ENCODE data around the gene GRID2.

The GRID2 gene

DNA sequence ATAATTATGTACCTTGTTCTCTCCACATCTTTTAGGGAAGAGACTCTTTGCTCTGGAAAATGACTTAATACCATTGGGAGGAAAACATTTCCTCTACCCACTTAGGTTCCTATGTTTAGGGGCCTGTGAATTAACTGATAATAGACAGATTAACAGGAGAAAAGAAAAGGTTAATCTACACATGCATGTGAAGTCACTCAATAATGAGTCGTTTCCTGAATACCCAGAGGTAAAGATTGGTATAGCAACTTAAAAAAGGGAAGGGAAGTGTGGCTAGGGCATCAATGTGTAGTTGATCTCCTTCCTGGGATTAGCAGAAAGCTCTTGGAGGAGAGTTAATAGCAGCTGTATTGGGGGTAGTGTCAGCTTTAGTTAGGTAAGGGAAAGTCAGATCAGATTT lies 1105.3 kb downstream of the GRID2 start:
- DNase-seq (ENCODE audit: low read depth), result no peak

DNA sequence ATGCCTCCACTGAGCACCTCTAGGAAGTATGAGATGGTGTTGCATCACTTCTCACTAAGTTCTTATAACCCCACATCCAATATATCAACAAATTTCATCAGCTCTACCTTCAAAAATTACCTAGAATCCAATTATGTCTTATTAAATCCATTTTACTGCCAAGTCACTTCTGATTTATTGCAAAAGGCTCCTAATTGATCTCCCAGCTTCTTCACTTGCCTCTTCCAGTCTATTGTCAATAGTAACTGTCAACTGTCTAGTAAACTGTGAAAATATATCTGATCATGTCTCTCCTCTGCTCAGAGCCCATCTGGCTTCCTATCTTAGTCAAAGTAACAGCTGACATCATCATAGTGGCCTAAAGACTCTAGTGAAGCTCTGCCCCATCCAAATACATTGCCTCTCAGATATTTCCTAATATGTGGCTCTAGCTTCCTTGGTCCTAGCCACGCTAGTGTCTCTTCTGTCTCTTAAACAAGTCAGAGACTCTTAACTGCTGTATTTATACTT lies 1110.3 kb downstream of the GRID2 start:
- no peak for DNase-seq (ENCODE audit: low read depth)

DNA sequence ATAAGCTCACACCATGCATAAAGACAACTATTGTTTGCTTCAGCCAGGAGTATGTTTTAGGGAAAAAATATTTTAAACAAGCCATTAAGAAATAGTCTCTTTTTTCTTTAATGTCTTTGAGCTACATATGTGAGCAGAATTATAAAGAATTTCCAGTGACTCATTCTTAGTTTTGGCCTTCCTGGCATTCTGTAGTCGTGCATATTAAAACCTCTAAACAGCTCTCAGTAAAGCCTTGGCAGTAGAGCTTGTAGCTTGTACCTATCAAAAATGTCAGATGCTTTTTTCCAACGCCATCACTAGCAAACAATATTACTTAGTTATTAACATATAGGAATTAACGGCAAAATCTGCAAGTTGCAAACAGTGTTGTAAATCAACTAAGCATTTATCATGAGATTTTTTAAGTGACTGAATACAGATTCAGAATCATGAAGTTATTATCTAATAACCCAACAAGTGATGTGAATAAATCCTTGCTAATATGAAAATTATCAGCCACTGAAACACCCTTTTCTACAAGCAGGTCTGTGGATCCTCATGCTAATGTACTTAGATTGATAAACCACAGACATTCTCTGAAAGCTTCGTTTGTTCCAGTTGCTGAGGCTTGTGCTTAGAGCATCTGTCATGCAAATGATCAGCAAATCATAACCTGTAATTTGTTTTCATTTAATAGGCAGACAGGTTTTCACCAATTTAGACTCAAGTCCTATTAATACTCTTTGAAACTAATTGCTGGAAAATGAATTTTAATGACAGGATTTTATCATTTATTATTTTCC lies 1112.8 kb downstream of the GRID2 start:
- peak; percentile 21 for DNase-seq (ENCODE audit: low read depth)

DNA sequence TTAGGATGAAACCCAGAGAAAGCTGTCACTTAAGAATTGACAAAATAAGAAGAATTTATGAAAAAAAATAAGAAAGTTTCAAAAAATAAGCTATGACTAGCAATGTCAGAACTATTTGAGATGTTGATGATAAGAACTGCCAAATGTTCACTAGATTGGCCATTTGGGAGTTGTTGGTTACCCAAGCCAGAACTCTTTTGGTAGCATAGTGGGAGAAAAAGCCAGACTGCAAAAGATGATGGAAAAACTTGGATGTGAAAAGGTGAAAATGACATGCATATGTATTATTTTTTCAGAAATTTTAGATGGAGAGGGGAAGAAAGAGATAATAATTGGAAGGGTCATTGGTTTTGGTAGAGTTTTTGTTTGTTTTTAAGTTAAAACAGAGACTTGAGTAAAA lies 1127.6 kb downstream of the GRID2 start:
- DNase-seq (ENCODE audit: low read depth), result no peak

DNA sequence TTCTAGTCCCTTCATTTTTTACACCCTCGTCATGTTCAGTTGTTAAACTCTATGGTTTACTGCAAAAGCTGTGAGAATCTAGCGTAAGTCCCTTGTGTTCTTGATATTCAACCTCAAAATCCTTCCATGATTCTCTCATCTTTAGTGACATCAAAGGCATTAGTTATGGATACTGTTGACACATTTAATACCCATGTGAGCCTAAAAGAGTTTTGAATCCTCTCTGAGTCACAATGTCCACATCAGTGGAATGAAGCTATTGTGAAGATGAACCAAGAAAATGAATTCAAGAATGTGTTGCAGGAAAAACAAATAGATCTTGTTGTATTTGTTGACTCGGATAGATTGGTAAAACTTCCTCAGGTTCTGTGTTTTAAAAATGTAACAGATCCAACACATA lies 1130.1 kb downstream of the GRID2 start:
- DNase-seq (ENCODE audit: low read depth), result no peak

DNA sequence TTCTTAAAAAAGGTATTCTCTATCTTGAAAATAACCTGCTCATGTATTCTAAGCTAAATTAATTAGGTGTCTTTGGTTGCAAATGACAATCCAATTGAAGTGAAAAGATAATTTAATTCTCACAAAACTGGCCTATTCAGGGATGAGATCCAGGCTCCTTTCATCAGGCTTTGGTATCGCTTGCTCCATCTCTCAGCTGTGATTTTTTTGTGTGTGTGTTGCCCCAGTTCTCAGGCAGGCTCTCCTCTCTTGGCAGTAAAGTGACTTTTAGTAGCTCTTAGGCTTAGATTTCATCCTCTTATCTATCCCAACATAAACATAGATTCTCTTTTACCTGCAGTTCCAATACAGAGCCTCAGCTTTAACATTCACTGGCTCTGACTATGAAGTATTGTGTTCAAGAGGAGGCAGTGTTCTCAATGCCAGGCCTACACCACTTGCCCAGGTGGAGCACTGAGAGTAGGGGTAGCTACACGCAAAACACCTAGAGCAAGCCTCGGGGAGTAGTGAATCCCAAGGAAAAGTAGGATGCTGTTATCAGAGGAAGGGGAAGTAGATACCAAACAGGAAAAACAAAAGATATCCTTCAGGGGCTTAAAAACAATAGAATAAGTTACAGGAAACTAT lies 1132.3 kb downstream of the GRID2 start:
- no peak for DNase-seq (ENCODE audit: low read depth)

DNA sequence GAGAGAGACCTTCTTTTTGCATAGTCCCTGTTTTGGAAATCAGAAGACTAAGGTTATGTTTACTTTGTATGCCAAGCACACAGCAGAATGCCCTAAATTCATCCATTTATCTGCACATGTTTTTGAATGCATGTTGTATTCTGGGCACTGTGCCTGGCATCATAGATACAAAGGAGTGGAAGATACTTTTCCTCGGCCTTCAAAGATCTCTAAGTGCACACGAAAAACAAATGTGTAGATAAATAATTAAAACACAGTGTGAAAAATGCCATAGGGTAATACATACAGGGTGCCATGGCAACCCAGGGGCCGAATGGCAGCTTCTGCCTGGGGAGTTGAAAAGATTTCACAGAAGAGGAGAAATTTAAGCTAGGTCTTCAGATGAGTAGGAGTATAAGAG lies 1134.2 kb downstream of the GRID2 start:
- no peak for DNase-seq (ENCODE audit: low read depth)

DNA sequence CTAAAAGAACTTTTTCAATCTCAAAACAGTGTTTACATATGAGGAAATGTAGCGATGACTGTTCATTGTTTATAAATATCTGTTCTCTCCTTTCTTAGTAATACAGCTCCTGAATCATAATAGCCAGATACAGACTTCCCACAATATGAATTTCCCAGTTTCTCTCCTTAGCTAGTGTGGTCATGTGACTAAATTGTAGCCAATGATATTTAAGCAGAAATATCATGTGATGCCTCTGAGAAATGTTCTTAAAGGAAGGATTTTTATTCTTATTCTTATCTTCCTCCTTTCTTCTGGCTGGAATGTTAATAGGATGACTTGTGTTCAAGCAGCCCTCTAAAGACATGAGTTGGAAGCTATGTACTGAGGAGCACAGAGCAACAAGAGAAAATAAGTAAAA lies 1141.1 kb downstream of the GRID2 start:
- peak; percentile 12 for DNase-seq (ENCODE audit: low read depth)

DNA sequence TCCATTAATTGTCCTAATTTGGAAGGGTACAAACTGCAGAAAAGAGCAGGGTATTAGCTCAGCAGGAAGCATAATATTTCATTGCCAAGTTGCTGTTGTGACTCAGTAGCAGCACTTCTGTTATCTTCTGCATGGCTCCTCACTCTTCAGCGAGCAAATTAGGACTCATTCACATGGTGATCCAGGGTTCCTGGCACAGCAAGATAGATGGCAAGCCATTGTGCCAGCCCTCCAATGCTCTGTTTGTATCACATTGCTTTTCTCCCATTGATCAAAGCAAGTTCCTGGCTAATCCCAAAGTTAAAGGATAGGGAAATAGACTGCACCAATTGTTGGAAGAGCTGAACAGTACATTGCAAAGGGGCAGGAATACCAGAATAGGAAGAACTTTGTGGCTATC lies 1142.3 kb downstream of the GRID2 start:
- peak; percentile 3 for DNase-seq (ENCODE audit: low read depth)

DNA sequence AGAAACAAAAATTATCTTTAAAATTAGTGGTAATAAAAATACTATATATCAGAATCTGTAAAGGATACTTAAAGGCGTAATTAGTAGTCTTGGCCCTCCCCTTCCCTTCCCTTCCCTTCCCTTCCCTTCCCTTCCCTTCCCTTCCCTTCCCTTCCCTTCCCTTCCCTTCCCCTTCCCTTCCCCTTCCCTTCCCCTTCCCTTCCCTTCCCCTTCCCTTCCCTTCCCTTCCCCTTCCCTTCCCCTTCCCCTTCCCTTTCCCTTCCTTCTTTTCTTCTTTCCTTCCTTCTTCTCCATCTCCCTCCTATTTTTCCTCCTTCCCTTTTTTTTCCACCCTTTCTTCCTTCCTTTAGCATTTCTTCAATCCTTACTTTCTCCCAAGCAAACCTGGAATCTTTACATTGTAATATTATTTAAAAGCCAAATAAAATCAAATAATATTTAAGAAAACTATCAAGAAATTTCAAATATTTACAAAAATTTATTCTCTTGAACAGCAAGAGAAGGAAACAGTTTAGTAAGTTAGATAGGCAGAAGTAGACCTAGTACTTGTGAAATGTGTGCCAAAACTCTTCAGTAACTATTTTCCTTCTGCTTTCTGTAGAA lies 1145.0 kb downstream of the GRID2 start:
- no peak for DNase-seq (ENCODE audit: low read depth)

DNA sequence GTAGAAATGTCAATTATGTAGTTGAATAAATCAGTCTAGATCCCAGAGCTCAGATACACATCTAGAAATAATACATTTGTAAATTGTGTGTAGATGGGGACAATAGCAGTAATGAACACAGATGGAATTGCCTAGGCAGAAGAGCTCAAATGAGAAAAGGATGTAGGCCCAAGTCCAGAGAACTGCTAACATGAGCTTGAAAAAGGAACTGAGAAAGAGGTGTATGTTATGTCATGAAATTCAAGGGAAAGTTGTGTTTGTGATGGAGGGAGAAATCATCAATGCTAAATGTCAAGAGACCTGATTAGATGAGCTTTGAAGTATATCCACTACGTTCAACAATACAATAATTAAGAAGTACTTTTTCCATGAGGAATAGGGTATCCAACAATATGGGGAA lies 1148.2 kb downstream of the GRID2 start:
- no peak for DNase-seq (ENCODE audit: low read depth)

DNA sequence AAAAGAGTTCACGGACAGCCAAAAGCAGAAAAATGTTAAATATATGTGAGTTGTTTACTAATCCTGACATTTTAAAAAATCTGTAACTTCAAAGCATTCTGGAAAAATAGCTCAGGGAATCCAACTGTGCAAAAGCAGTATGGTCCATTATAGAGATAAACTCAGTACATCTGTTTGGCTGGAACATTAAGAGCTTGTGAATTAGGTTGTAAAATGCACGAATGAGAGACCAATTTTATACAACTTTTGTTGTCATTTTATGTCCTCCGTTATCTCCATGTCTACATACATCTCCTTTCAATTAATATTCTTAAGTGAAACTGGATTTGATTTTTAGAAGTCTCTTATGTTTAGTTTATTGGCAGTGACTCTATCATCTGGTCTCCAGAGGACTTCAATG lies 1157.8 kb downstream of the GRID2 start:
- DNase-seq (ENCODE audit: low read depth), result no peak

DNA sequence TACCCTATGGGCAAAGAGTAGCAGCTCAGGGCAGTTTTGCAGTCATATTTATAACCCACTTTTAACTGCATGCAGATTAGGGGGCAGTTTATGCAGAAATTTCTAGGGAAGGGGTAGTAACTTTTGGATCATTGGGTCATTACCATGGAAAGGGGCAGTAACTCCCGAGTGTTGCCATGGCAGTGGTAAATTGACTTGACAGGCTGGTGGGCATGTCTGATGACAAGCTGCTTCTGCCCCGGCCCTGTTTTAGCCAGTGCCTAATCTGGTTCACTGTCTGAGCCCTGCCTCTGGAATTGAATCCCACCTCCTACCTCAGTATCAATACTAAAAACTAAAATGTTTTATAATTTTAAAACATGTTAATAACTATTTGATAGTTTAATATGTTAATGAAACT lies 1162.7 kb downstream of the GRID2 start:
- DNase-seq (ENCODE audit: low read depth), result no peak

DNA sequence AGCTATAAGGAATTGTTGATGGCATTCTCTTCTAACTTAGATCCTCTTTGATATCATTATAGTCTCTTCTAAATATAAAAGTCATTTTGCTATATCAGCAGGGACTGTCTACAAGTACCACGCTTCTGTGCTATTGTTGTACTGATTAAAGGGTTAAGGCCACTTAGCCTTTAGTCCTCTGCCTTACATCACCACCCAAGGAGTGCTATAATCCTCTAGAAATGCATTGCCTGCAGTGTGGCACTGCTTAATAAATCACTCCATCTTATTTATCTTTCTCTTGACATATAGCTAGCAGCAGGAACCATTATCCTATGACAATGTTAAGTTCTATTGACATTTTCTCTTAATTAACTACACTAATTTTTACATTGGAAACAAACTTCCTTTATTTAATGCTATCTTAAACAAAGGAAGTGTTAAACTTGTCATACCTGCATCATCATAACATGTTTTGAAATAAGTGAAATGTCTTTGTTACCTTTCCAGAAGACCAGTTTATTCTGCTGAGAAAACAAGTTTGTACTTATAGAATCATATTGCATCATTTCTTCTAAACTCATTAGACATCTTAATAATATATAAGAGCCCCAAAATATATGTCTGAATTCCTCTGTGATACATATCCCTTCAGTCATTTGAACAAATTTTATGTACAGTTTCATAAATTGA lies 1163.9 kb downstream of the GRID2 start:
- no peak for DNase-seq (ENCODE audit: low read depth)

DNA sequence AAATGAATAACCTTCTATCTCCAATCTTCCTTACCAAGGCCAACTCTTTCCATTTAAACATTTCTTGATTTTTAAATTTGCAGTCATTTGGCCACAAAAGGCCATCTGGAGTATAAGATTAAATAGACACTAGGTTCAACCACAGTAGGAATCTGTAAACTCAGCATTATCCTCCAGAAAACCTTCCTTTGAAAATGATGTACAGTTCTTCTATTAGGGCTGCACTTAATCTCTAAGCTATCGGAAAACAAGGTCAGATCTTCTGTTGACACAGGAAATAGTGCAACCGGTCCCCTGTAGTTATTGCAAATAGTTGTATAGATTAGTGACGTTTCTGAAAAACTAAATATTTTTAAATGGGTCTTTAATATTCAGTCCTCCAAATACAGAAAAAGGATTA lies 1165.8 kb downstream of the GRID2 start:
- DNase-seq (ENCODE audit: low read depth), result no peak

DNA sequence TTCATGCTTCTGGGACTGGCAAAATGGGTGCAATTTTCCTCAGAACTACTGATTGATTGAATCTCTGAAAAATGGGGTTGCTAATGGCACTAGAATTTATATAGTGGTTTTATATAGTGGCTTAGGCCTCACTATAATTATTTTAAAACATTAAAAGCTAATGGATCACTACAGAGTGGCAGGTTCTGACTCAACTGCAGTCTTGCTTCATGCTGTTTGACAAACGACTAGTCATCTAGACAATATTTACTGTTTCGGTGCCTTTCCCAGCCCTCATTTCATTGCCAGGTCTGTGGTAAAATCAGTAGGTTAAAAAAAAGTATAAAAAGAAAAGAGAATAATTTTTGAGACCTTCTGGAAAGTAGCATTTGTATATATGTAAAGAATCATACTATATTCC lies 1172.0 kb downstream of the GRID2 start:
- DNase-seq (ENCODE audit: low read depth), result no peak

DNA sequence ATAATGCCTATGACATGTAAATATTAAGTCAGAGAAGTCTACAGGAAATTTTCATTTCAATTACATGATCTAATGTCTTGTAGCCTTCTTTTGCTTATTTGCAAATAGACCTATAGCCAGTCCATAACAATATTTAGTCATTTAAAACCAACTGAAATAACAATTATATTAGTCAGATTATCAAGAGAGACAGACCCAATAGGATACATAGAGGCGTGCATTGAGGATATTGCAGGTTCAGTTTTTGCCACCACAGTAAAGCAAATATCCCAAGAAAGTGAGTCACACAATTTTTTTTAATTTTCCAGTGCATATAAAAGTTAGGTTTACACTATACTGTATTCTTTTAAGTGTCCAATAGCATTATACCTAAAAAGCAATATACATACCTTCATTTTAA lies 1175.0 kb downstream of the GRID2 start:
- no peak for DNase-seq (ENCODE audit: low read depth)

DNA sequence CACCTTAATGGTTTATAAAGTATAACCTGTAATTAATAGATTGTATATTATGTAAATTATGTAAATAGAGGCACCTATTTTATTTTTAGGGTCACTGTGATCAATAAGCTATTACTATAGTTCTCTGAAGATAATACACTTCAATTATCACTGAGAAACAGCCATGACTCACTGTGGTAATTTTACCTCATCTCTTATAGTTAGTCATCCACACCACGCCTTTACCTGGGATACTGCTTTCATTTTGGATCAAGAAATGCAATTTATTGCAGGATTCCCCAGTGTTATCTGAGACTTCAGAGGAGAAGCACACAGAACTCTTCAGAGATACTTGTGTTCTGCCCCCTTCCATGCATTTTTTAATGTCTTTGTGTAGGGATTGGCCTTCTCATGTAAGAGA lies 1176.7 kb downstream of the GRID2 start:
- DNase-seq (ENCODE audit: low read depth), result no peak

DNA sequence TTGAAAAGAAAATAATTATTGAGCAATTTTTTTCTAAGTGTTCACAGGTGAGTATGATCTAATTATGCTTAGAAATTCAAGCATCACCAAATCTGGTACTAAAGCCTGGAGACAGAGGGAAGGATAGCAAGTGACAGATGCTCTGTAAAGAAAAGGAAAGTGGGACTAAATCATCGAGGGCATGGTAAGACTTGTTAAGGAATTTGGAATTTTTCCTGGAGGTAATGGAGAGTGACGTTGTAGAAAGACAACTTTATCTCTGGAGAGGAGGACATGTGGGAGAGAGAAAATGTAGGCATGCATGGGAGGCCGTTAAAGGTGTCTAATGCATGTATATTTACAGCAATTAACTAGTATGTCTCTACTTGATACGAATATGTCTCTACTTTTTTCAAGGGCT lies 1191.6 kb downstream of the GRID2 start:
- no peak for DNase-seq (ENCODE audit: low read depth)

DNA sequence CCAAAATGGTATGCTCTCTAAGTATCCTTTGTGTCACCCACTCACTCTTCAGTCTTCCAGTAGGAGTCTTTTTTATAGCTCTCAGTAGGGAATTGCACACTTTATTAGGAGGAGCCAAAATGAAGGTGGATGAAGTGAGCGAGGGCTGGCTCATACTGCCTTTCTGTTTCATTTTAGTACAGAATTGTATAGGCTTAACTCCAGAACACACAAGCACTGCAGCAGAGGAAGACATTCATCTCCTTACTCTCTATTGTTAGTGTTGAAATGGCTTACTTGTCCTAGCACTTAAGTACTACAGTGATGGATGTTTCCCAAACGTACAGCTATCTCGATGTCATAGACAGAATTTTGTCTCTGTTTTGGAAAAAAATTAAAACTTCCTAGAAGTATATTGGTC lies 1197.5 kb downstream of the GRID2 start:
- DNase-seq (ENCODE audit: low read depth), result no peak

DNA sequence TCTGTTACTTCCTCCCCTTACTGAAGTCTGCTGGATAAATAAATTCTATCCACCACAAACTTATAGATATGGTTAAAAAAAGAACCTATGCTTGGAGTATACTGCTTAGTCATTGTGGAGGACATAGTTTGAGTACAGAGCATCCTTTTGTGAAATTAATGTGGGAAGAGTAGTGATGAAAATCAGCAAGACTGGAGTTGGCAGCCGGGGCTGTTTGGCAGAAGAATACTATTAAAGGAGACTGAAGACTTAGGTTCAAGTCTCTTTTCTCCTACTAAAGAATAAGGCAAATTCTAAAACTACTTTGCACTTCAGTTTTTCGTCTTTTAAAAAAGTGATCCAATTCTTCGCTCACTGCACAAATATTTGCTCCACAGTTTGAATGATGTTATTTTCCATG lies 1198.2 kb downstream of the GRID2 start:
- no peak for DNase-seq (ENCODE audit: low read depth)

DNA sequence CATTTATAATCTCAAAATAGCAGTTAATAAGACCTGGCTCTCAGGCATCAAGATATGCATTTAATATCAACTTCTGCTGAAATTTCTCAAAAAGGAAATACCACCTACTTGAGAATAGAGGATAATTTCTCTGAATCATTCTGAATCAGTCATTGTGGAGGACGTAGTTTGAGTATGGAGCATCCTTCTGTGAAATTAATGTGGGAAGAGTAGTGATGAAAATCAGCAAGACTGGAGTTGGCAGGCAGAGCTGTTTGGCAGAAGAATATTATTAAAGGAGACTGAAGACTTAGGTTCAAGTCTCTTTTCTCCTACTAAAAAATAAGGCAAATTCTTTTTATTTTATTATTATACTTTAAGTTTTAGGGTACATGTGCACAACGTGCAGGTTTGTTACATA lies 1199.2 kb downstream of the GRID2 start:
- no peak for DNase-seq (ENCODE audit: low read depth)

DNA sequence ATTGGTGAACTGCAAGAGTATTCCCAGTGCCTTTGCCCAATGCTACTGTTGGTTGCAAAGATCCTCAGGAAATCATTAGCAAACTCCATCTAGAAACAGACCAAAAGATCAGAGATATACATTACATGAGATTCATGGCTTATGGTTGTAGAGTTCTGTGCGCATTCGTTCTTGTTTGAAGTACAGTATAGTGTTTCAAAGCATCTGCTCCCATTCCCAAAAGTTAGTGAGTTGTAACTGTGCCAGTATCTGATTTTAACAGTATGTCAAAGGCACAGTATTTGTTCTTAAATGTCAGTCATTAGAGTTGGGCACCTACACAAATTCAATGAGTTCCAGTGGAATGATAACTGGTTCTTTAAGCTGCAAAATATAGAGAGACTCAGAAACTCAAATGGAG lies 1210.1 kb downstream of the GRID2 start:
- DNase-seq (ENCODE audit: low read depth), result no peak

All from iris pigment epithelial cell (primary cell).